GM19099 (cell line): ENCODE measurements around the gene PELI2.

Experiments used
- POLR2A ChIP-seq: IDR thresholded peaks from 3 replicates; pipeline ENCODE4 v1.6.1; 2011; ENCODE audit warnings: low read depth; ENCODE audit not compliant: insufficient read length; ENCODE audit errors: extremely low read depth

The PELI2 gene

GRCh38 chr14:56147449-56147848, 29.2 kb downstream of the PELI2 start:
- TF ChIP-seq POLR2A: no peak

GRCh38 chr14:56147986-56148901, 30.0 kb downstream of the PELI2 start:
- no peak for TF ChIP-seq POLR2A

GRCh38 chr14:56149151-56149550, 30.9 kb downstream of the PELI2 start:
- TF ChIP-seq POLR2A: no peak

GRCh38 chr14:56149995-56150394, 31.8 kb downstream of the PELI2 start:
- no peak for TF ChIP-seq POLR2A

- no peak for TF ChIP-seq POLR2A
These were observed 32.6 kb downstream of the PELI2 start for GRCh38 chr14:56150645-56151345.

GRCh38 chr14:56152221-56152620, 34.0 kb downstream of the PELI2 start:
- TF ChIP-seq POLR2A: no peak

- no peak for TF ChIP-seq POLR2A
These were observed 35.1 kb downstream of the PELI2 start for GRCh38 chr14:56153267-56153666.

GRCh38 chr14:56154321-56154720, 36.1 kb downstream of the PELI2 start:
- TF ChIP-seq POLR2A: no peak

- no peak for TF ChIP-seq POLR2A
These were observed 37.9 kb downstream of the PELI2 start for GRCh38 chr14:56156096-56156495.

GRCh38 chr14:56159066-56159465, 40.9 kb downstream of the PELI2 start:
- TF ChIP-seq POLR2A: no peak

- no peak for TF ChIP-seq POLR2A
These were observed 41.9 kb downstream of the PELI2 start for GRCh38 chr14:56160088-56160487.

- TF ChIP-seq POLR2A: no peak
These were observed 43.4 kb downstream of the PELI2 start for GRCh38 chr14:56161658-56162057.

- TF ChIP-seq POLR2A: no peak
These were observed 44.3 kb downstream of the PELI2 start for GRCh38 chr14:56162476-56162875.

GRCh38 chr14:56168007-56168616, 49.9 kb downstream of the PELI2 start:
- no peak for TF ChIP-seq POLR2A

GRCh38 chr14:56170028-56170427, 51.8 kb downstream of the PELI2 start:
- TF ChIP-seq POLR2A: no peak

- TF ChIP-seq POLR2A: no peak
These were observed 52.7 kb downstream of the PELI2 start for GRCh38 chr14:56170877-56171422.

- TF ChIP-seq POLR2A: no peak
These were observed 53.9 kb downstream of the PELI2 start for GRCh38 chr14:56172074-56172473.
